HepG2 (cell line): ENCODE data around the gene TUBA4A. TPM values are rescaled to one million over a fixed set of nuclear protein-coding genes. Genes with fewer than 3 reads are reported as not detected.

Experiments
- AHDC1 ChIP-seq: sonication (generic); formaldehyde crosslinking; IDR thresholded peaks from 2 replicates; pipeline ENCODE4 v1.5.1; 2020; ENCODE audit warnings: mild to moderate bottlenecking, missing genetic modification reagents, borderline replicate concordance
- BCL6 ChIP-seq: IDR thresholded peaks from 2 replicates; pipeline ENCODE4 v1.6.1; 2016; ENCODE audit warnings: missing genetic modification reagents, missing compliant biosample characterization
- CERS6 ChIP-seq: sonication (generic); formaldehyde crosslinking; IDR thresholded peaks from 2 replicates; pipeline ENCODE4 v1.5.0; 2020; ENCODE audit warnings: missing genetic modification reagents
- CREB1 ChIP-seq, 2 experiments: fragments of 450-650 bp in 1 of 2; IDR thresholded peaks; 2 replicates each; pipeline ENCODE4 v1.6.1; 2016 to 2017; ENCODE audit warnings: control low read depth in 1 of 2, mild to moderate bottlenecking in 1 of 2, missing compliant biosample characterization in 1 of 2, missing genetic modification characterization in 1 of 2
- DRAP1 ChIP-seq: IDR thresholded peaks from 2 replicates; pipeline ENCODE4 v1.6.1; 2016; ENCODE audit warnings: missing genetic modification reagents, missing compliant biosample characterization
- EED ChIP-seq: sonication (generic); formaldehyde crosslinking; IDR thresholded peaks from 2 replicates; pipeline ENCODE4 v1.5.0; 2020; ENCODE audit warnings: mild to moderate bottlenecking, missing genetic modification reagents
- ELF3 ChIP-seq: IDR thresholded peaks from 2 replicates; pipeline ENCODE4 v1.6.1; 2016; ENCODE audit warnings: missing genetic modification reagents, missing compliant biosample characterization
- JUN ChIP-seq: sonication (generic); formaldehyde crosslinking; IDR thresholded peaks from 2 replicates; pipeline ENCODE4 v1.4.0; 2020; ENCODE audit warnings: mild to moderate bottlenecking, missing genetic modification reagents
- PHF21A ChIP-seq: sonication (generic); formaldehyde crosslinking; IDR thresholded peaks from 2 replicates; pipeline ENCODE4 v1.5.0; 2020; ENCODE audit warnings: mild to moderate bottlenecking, missing genetic modification reagents
- RERE ChIP-seq: IDR thresholded peaks from 2 replicates; pipeline ENCODE4 v1.6.1; 2016; ENCODE audit warnings: low read depth, missing genetic modification reagents, missing compliant biosample characterization
- ZFX ChIP-seq: sonication (generic); formaldehyde crosslinking; IDR thresholded peaks from 2 replicates; pipeline ENCODE4 v1.4.0; 2020; ENCODE audit warnings: mild to moderate bottlenecking, low read depth, missing genetic modification reagents, moderate library complexity
- ZNF281 ChIP-seq: sonication (generic); formaldehyde crosslinking; IDR thresholded peaks from 2 replicates; pipeline ENCODE4 v1.4.0; 2020; ENCODE audit warnings: missing genetic modification reagents, borderline replicate concordance
- ZNF383 ChIP-seq: sonication (generic); formaldehyde crosslinking; IDR thresholded peaks from 2 replicates; pipeline ENCODE4 v1.4.0; 2020; ENCODE audit warnings: missing genetic modification reagents, mild to moderate bottlenecking, borderline replicate concordance
- ZNF510 ChIP-seq: sonication (generic); formaldehyde crosslinking; IDR thresholded peaks from 2 replicates; pipeline ENCODE4 v1.4.0; 2020; ENCODE audit warnings: low read depth, mild to moderate bottlenecking, missing genetic modification reagents
- polyA plus RNA-seq, 8 experiments: library from polyadenylated mRNA; depleted of rRNA in 3 of 8; stranded (reverse) in 7 of 8; unstranded in 1 of 8; fragments of >200 nt; fragmentation: Illumina TruSeq in 4 of 8; extraction: Trizol in 4 of 8; gene quantifications; 2 replicates each; pipeline versions ENCODE4 v1.2.1 to v1.2.3, GENCODE V29; 2011 to 2016; ENCODE audit warnings: low read depth in 4 of 8, missing spikeins in 1 of 8, mixed read lengths in 1 of 8; ENCODE audit not compliant: insufficient read depth in 1 of 8
- total RNA-seq, 5 experiments: library from RNA; depleted of rRNA; stranded (reverse); fragments of >200 nt; fragmentation: Illumina TruSeq; extraction: Trizol; gene quantifications; 2 replicates each; pipeline ENCODE4 v1.2.3, GENCODE V29; 2016; ENCODE audit warnings: low read depth in 1 of 5

TUBA4A gene
- total and polyA plus RNA-seq, 2 of the 13 experiments (the other 11 are each of a cell fraction or from before 2014, with no cell fraction given) = 1.3 to 12.7 TPM

- TF ChIP-seq CREB1 (IDR thresholded peaks at IDR 0.05) (no peak), CREB1 (CRISPR knock-in tag; IDR thresholded peaks at IDR 0.05) (no peak), ZNF383 (CRISPR knock-in tag) (0 out of 2 replicates have a peak, but pooled peaks have one; percentile 83), DRAP1 (CRISPR knock-in tag) (no peak), PHF21A (CRISPR knock-in tag) (peak; percentile 13; the same call in 1 of the 2 replicates), CERS6 (CRISPR knock-in tag) (no peak), ZNF510 (CRISPR knock-in tag) (0 out of 2 replicates have a peak, but pooled peaks have one; percentile 59), ZNF281 (CRISPR knock-in tag) (no peak), ZFX (CRISPR knock-in tag) (no peak), JUN (CRISPR knock-in tag) (no peak), EED (no peak), RERE (CRISPR knock-in tag) (no peak), AHDC1 (CRISPR knock-in tag) (0 out of 2 replicates have a peak, but pooled peaks have one; percentile 9), ELF3 (CRISPR knock-in tag) (no peak), BCL6 (CRISPR knock-in tag) (no peak)
Observed at GRCh38 chr2:219205981-219206327, 47.8 kb downstream of the TUBA4A start (continued).
